Immature natural killer cell (primary cell): ENCODE measurements around the gene NR6A1. TPM values are rescaled to one million over a fixed set of nuclear protein-coding genes. Genes with fewer than 3 reads are reported as not detected.

Experiments
- DNase-seq, 3 donors: peaks; one replicate each; pipeline ENCODE4 v3.0.0; 2022; ENCODE audit warnings: mixed read lengths in 1 of 3
- H3K27ac Mint-ChIP-seq, 6 donors: one replicate each; pipeline ENCODE4 v1.8.0; 2020; ENCODE audit warnings: mixed read lengths in 6 of 6, mild to moderate bottlenecking in 5 of 6, inconsistent platforms in 4 of 6, moderate library complexity in 3 of 6
- H3K27me3 Mint-ChIP-seq, 3 donors: one replicate each; pipeline ENCODE4 v1.8.0; 2020 to 2021; ENCODE audit warnings: low read depth in 3 of 3, mild to moderate bottlenecking in 3 of 3, mixed read lengths in 3 of 3, moderate library complexity in 3 of 3, inconsistent platforms in 1 of 3
- H3K36me3 Mint-ChIP-seq, 3 donors: one replicate each; pipeline ENCODE4 v1.8.0; 2020; ENCODE audit warnings: mixed read lengths in 3 of 3, inconsistent platforms in 2 of 3, mild to moderate bottlenecking in 2 of 3
- H3K4me1 Mint-ChIP-seq, 2 donors: one replicate each; pipeline ENCODE4 v1.8.0; 2020; ENCODE audit warnings: inconsistent platforms in 2 of 2, mild to moderate bottlenecking in 2 of 2, mixed read lengths in 2 of 2, moderate library complexity in 1 of 2
- H3K4me3 Mint-ChIP-seq, 5 donors: one replicate each; pipeline ENCODE4 v1.8.0; 2020; ENCODE audit warnings: mild to moderate bottlenecking in 5 of 5, mixed read lengths in 5 of 5, inconsistent platforms in 3 of 5, moderate library complexity in 3 of 5
- H3K9me3 Mint-ChIP-seq, 6 donors: one replicate each; pipeline ENCODE4 v1.8.0; 2020; ENCODE audit warnings: mild to moderate bottlenecking in 6 of 6, mixed read lengths in 6 of 6, inconsistent platforms in 4 of 6, moderate library complexity in 3 of 6
- polyA plus RNA-seq, 3 donors: library from polyadenylated mRNA; unstranded; fragments of 300-500 nt; fragmentation: Illumina TruSeq; gene quantifications; one replicate each; pipeline ENCODE4 v1.2.3, GENCODE V29; 2021

Gene NR6A1
- polyA plus RNA-seq, 3 donors from 2014 or later, result not detected

- Mint-ChIP-seq H3K4me1 (peaks cover 70 to 97% of the 10 kb centered on the region in 2 donors), H3K36me3 (peaks cover 0 to 14% (median 11%) of the 10 kb centered on the region in 3 donors), H3K27me3 (peaks cover 0 to 2% (median 2%) of the 10 kb centered on the region in 3 donors), H3K9me3 (no peaks in the 10 kb centered on the region), H3K4me3 (no peak overlapping the region), H3K27ac (peak overlapping the region in 2 of 6 donors; percentile 7 to 31)
- no peak for DNase-seq
Observed at GRCh38 chr9:124685217-124685616, 85.9 kb downstream of the NR6A1 start.

GRCh38 chr9:124684169-124684568 lies 86.9 kb downstream of the NR6A1 start:
- H3K27me3 Mint-ChIP-seq, result peaks cover 0 to 4% (median 2%) of the 10 kb centered on the region in 3 donors
- peak overlapping the region in 5 of 6 donors; percentile 8 to 83 (median 46) for H3K27ac Mint-ChIP-seq
- H3K4me1 Mint-ChIP-seq, result peaks cover 72 to 97% of the 10 kb centered on the region in 2 donors
- DNase-seq, result no peak
- H3K9me3 Mint-ChIP-seq, result no peaks in the 10 kb centered on the region
- peaks cover 0 to 11% (median 6%) of the 10 kb centered on the region in 3 donors for H3K36me3 Mint-ChIP-seq
- peak overlapping the region in 3 of 5 donors; percentile 15 to 28 (median 22) for H3K4me3 Mint-ChIP-seq

GRCh38 chr9:124683043-124683442 lies 88.1 kb downstream of the NR6A1 start:
- no peaks in the 10 kb centered on the region for H3K9me3 Mint-ChIP-seq
- DNase-seq, result no peak
- peaks cover 78 to 97% of the 10 kb centered on the region in 2 donors for H3K4me1 Mint-ChIP-seq
- peak overlapping the region in 3 of 5 donors; percentile 26 to 29 (median 28) for H3K4me3 Mint-ChIP-seq
- peaks cover 0 to 4% (median 2%) of the 10 kb centered on the region in 3 donors for H3K27me3 Mint-ChIP-seq
- H3K27ac Mint-ChIP-seq, result peak overlapping the region in 5 of 6 donors; percentile 49 to 71 (median 57)
- peaks cover 0 to 7% (median 6%) of the 10 kb centered on the region in 3 donors for H3K36me3 Mint-ChIP-seq

GRCh38 chr9:124680714-124681390 lies 90.3 kb downstream of the NR6A1 start:
- H3K4me3 Mint-ChIP-seq, result peak overlapping the region in 4 of 5 donors; percentile 33 to 72 (median 45)
- peak in 1 of 3 donors; percentile 23 for DNase-seq
- peaks cover 68 to 95% of the 10 kb centered on the region in 2 donors for H3K4me1 Mint-ChIP-seq
- no peaks in the 10 kb centered on the region for H3K9me3 Mint-ChIP-seq
- peak overlapping the region; percentile 74 to 92 (median 82) for H3K27ac Mint-ChIP-seq
- peaks cover 0 to 7% (median 6%) of the 10 kb centered on the region in 3 donors for H3K36me3 Mint-ChIP-seq
- peaks cover 0 to 4% (median 2%) of the 10 kb centered on the region in 3 donors for H3K27me3 Mint-ChIP-seq

- Mint-ChIP-seq H3K36me3 (peaks cover 0 to 11% (median 9%) of the 10 kb centered on the region in 3 donors), H3K27ac (peak overlapping the region; percentile 74 to 91 (median 82))
Observed at GRCh38 chr9:124680049-124680448, 91.1 kb downstream of the NR6A1 start.

GRCh38 chr9:124676159-124676551 lies 95.0 kb downstream of the NR6A1 start:
- Mint-ChIP-seq H3K27ac (peak overlapping the region; percentile 3 to 63 (median 36)), H3K9me3 (no peaks in the 10 kb centered on the region), H3K4me1 (peaks cover 81 to 99% of the 10 kb centered on the region in 2 donors)

More at GRCh38 chr9:124680049-124680448, 91.1 kb downstream of the NR6A1 start:
- H3K4me3 Mint-ChIP-seq, result no peak overlapping the region
- DNase-seq, result no peak
- peaks cover 72 to 95% of the 10 kb centered on the region in 2 donors for H3K4me1 Mint-ChIP-seq
- no peaks in the 10 kb centered on the region for H3K9me3 Mint-ChIP-seq
- peaks cover 0 to 4% (median 2%) of the 10 kb centered on the region in 3 donors for H3K27me3 Mint-ChIP-seq

GRCh38 chr9:124675261-124676158 lies 95.6 kb downstream of the NR6A1 start:
- no peak for DNase-seq
- H3K27ac Mint-ChIP-seq, result peak overlapping the region in 5 of 6 donors; percentile 52 to 77 (median 58)
- H3K27me3 Mint-ChIP-seq, result peaks cover 0 to 2% (median 0%) of the 10 kb centered on the region in 3 donors
- H3K4me3 Mint-ChIP-seq, result peak overlapping the region in 1 of 5 donors; percentile 20
- peaks cover 0 to 15% (median 9%) of the 10 kb centered on the region in 3 donors for H3K36me3 Mint-ChIP-seq
- H3K9me3 Mint-ChIP-seq, result no peaks in the 10 kb centered on the region
- H3K4me1 Mint-ChIP-seq, result peaks cover 81 to 99% of the 10 kb centered on the region in 2 donors

More at GRCh38 chr9:124676159-124676551, 95.0 kb downstream of the NR6A1 start:
- Mint-ChIP-seq H3K4me3 (no peak overlapping the region), H3K36me3 (peaks cover 0 to 15% (median 12%) of the 10 kb centered on the region in 3 donors), H3K27me3 (peaks cover 0 to 2% (median 0%) of the 10 kb centered on the region in 3 donors)
- DNase-seq, result no peak

- no peak for DNase-seq
- Mint-ChIP-seq H3K36me3 (peaks cover 0 to 15% (median 9%) of the 10 kb centered on the region in 3 donors), H3K9me3 (no peaks in the 10 kb centered on the region), H3K4me1 (peaks cover 79 to 99% of the 10 kb centered on the region in 2 donors), H3K27ac (no peak overlapping the region), H3K27me3 (no peaks in the 10 kb centered on the region), H3K4me3 (no peak overlapping the region)
Observed at GRCh38 chr9:124674651-124675050, 96.5 kb downstream of the NR6A1 start.

- peaks cover 71 to 99% of the 10 kb centered on the region in 2 donors for H3K4me1 Mint-ChIP-seq
- H3K9me3 Mint-ChIP-seq, result no peaks in the 10 kb centered on the region
- H3K27me3 Mint-ChIP-seq, result no peaks in the 10 kb centered on the region
- H3K36me3 Mint-ChIP-seq, result peaks cover 0 to 15% (median 9%) of the 10 kb centered on the region in 3 donors
- peak overlapping the region; percentile 47 to 68 (median 57) for H3K4me3 Mint-ChIP-seq
- DNase-seq, result peak; percentile 24 to 35 (median 29)
- peak overlapping the region; percentile 3 to 77 (median 42) for H3K27ac Mint-ChIP-seq
Observed at GRCh38 chr9:124673063-124673462, 98.0 kb downstream of the NR6A1 start.

- H3K9me3 Mint-ChIP-seq, result no peaks in the 10 kb centered on the region
- DNase-seq, result no peak
- H3K4me1 Mint-ChIP-seq, result peaks cover 67 to 92% of the 10 kb centered on the region in 2 donors
- H3K4me3 Mint-ChIP-seq, result peak overlapping the region in 2 of 5 donors; percentile 1 to 14
- H3K27me3 Mint-ChIP-seq, result no peaks in the 10 kb centered on the region
- H3K36me3 Mint-ChIP-seq, result peaks cover 0 to 15% (median 9%) of the 10 kb centered on the region in 3 donors
- peak overlapping the region; percentile 7 to 70 (median 46) for H3K27ac Mint-ChIP-seq
Observed at GRCh38 chr9:124671861-124672260, 99.2 kb downstream of the NR6A1 start.

- no peaks in the 10 kb centered on the region for H3K9me3 Mint-ChIP-seq
- H3K4me1 Mint-ChIP-seq, result peaks cover 64 to 89% of the 10 kb centered on the region in 2 donors
- peak overlapping the region in 1 of 5 donors; percentile 14 for H3K4me3 Mint-ChIP-seq
- H3K27me3 Mint-ChIP-seq, result peaks cover 2 to 4% (median 3%) of the 10 kb centered on the region in 3 donors
- no peaks in the 10 kb centered on the region for H3K36me3 Mint-ChIP-seq
- no peak for DNase-seq
- peak overlapping the region in 5 of 6 donors; percentile 13 to 72 (median 56) for H3K27ac Mint-ChIP-seq
Observed at GRCh38 chr9:124666642-124667041, 104.5 kb downstream of the NR6A1 start.

GRCh38 chr9:124665391-124666058 lies 105.6 kb downstream of the NR6A1 start:
- H3K9me3 Mint-ChIP-seq, result no peaks in the 10 kb centered on the region
- peak overlapping the region; percentile 21 to 71 (median 58) for H3K27ac Mint-ChIP-seq
- H3K27me3 Mint-ChIP-seq, result peaks cover 2 to 4% (median 3%) of the 10 kb centered on the region in 3 donors
- H3K4me3 Mint-ChIP-seq, result peak overlapping the region in 4 of 5 donors; percentile 6 to 53 (median 14)
- peaks cover 0 to 3% (median 0%) of the 10 kb centered on the region in 3 donors for H3K36me3 Mint-ChIP-seq
- no peak for DNase-seq
- H3K4me1 Mint-ChIP-seq, result peaks cover 62 to 89% of the 10 kb centered on the region in 2 donors

GRCh38 chr9:124664143-124664542 lies 107.0 kb downstream of the NR6A1 start:
- H3K36me3 Mint-ChIP-seq, result peaks cover 0 to 3% (median 0%) of the 10 kb centered on the region in 3 donors
- H3K4me3 Mint-ChIP-seq, result peak overlapping the region in 3 of 5 donors; percentile 5 to 87 (median 65)
- H3K27ac Mint-ChIP-seq, result peak overlapping the region; percentile 7 to 88 (median 69)
- no peak for DNase-seq
- peaks cover 2 to 8% (median 4%) of the 10 kb centered on the region in 3 donors for H3K27me3 Mint-ChIP-seq
- H3K9me3 Mint-ChIP-seq, result no peaks in the 10 kb centered on the region
- H3K4me1 Mint-ChIP-seq, result peaks cover 60 to 89% of the 10 kb centered on the region in 2 donors
